Spinal cord (tissue), 10 donors: ENCODE data around the gene PCDHB9. TPM values are rescaled to one million over a fixed set of nuclear protein-coding genes. Genes with fewer than 3 reads are reported as not detected.
"Not testable (repeated sequence)": the region's sequence is repeated elsewhere in the genome, so short reads cannot be mapped to it uniquely, and the experiment has no call there.

Experiments
- DNase-seq, 6 donors: peaks; one replicate each; pipeline versions ENCODE4 v3.0.0 to v3.0.0-alpha.2; 2013 to 2015; ENCODE audit warnings: low spot score in 6 of 6, low read depth in 4 of 6
- H3K27ac ChIP-seq: one replicate; pipeline ENCODE4 v1.5.1; 2013; ENCODE audit warnings: low read depth, low read length, control low read depth
- H3K27me3 ChIP-seq: one replicate; pipeline ENCODE4 v1.6.1; 2013; ENCODE audit warnings: low read length; ENCODE audit not compliant: control insufficient read depth, insufficient read depth
- H3K36me3 ChIP-seq: one replicate; pipeline ENCODE4 v1.6.1; 2013; ENCODE audit warnings: low read length; ENCODE audit not compliant: control insufficient read depth, insufficient read depth
- H3K4me1 ChIP-seq: one replicate; pipeline ENCODE4 v1.6.1; 2013; ENCODE audit warnings: low read length; ENCODE audit not compliant: control insufficient read depth, insufficient read depth
- H3K4me3 ChIP-seq: one replicate; pipeline ENCODE4 v1.5.1; 2013; ENCODE audit warnings: low read depth, low read length, control low read depth
- H3K9me3 ChIP-seq: one replicate; pipeline ENCODE4 v1.6.1; 2013; ENCODE audit warnings: low read length; ENCODE audit not compliant: control insufficient read depth, insufficient read depth
- WGBS: methylation state at CpG from one replicate; pipeline ENCODE4 v1.1.5; 2013; ENCODE audit warnings: missing lambda C conversion rate; ENCODE audit not compliant: insufficient coverage; 5-methylcytosine and 5-hydroxymethylcytosine counted together
- polyA plus RNA-seq, 2 donors: library from polyadenylated mRNA; unstranded; fragments of 120-200 nt; gene quantifications; one replicate each; pipeline ENCODE4 v1.2.1, GENCODE V29; 2013; ENCODE audit not compliant: insufficient read length in 2 of 2
- total RNA-seq, 2 donors: library from RNA; depleted of rRNA in 1 of 2; stranded (reverse); fragments of 120-200 nt in 1 of 2; fragments of >200 nt in 1 of 2; gene quantifications; one replicate each; pipeline versions ENCODE4 v1.2.3 to v1.2.4, GENCODE V29; 2013 to 2014
- donor health status: healthy.

PCDHB9 gene
- total and polyA plus RNA-seq, 4 donors: 2.9 to 8.5 (median 5.2) TPM

GRCh38 chr5:141157901-141158300 lies 29.1 kb upstream of the PCDHB9 start:
- H3K4me1 ChIP-seq: not testable (repeated sequence)

GRCh38 chr5:141172381-141173204 lies 14.4 kb upstream of the PCDHB9 start, which contains the start of gene PCDHB7:
Gene PCDHB7 (plus strand): TSS chr5:141172644. CDS start chr5:141172836, 192 bp downstream.
- peak within 1 kb of the TSS; percentile 7 for H3K4me3 ChIP-seq
- no peak within 1 kb of the TSS for H3K27ac ChIP-seq
- H3K36me3 ChIP-seq: no peaks in the 10 kb centered on the region
- peaks cover 2% of the 10 kb centered on the region for H3K27me3 ChIP-seq
- DNase-seq: peak in 2 of 6 donors; percentile 55 to 57
- 40% methylated on average over 7 of the region's 20 CpGs for WGBS
- no peaks in the 10 kb centered on the region for H3K4me1 ChIP-seq
- no peaks in the 10 kb centered on the region for H3K9me3 ChIP-seq

More at GRCh38 chr5:141157901-141158300, 29.1 kb upstream of the PCDHB9 start:
- H3K27ac ChIP-seq, DNase-seq, H3K36me3 ChIP-seq, H3K4me3 ChIP-seq, H3K27me3 ChIP-seq, H3K9me3 ChIP-seq: not testable (repeated sequence)
- WGBS: 22% methylated on average over 17 of the region's 28 CpGs

- not testable (repeated sequence) for H3K4me3 ChIP-seq, H3K27ac ChIP-seq, DNase-seq, H3K9me3 ChIP-seq, H3K4me1 ChIP-seq, H3K36me3 ChIP-seq, H3K27me3 ChIP-seq
- 31% methylated on average over 55 of the region's 79 CpGs for WGBS
Observed at GRCh38 chr5:141174291-141175104, 12.5 kb upstream of the PCDHB9 start.

- H3K4me1 ChIP-seq: no peaks in the 10 kb centered on the region
- no CpG with 5 or more reads among the region's 1 CpG for WGBS
- no peak overlapping the region for H3K4me3 ChIP-seq
- DNase-seq: no peak
- H3K36me3 ChIP-seq: no peaks in the 10 kb centered on the region
- no peak overlapping the region for H3K27ac ChIP-seq
- peaks cover 2% of the 10 kb centered on the region for H3K27me3 ChIP-seq
- no peaks in the 10 kb centered on the region for H3K9me3 ChIP-seq
Observed at GRCh38 chr5:141175933-141176332, 11.0 kb upstream of the PCDHB9 start.

- WGBS: no CpG with 5 or more reads among the region's 18 CpGs
- H3K27me3 ChIP-seq, DNase-seq: not testable (repeated sequence)
Observed at GRCh38 chr5:141177577-141178191, 9.3 kb upstream of the PCDHB9 start, which contains the start of gene PCDHB8. Gene PCDHB8 (plus strand): TSS chr5:141177790. CDS start chr5:141178035, 245 bp downstream.

GRCh38 chr5:141179371-141179770 lies 7.6 kb upstream of the PCDHB9 start:
- not testable (repeated sequence) for H3K4me3 ChIP-seq, H3K27ac ChIP-seq, H3K9me3 ChIP-seq, H3K4me1 ChIP-seq, H3K36me3 ChIP-seq, DNase-seq, H3K27me3 ChIP-seq
- WGBS: 25% methylated on average over 13 of the region's 39 CpGs

More at GRCh38 chr5:141177577-141178191, 9.3 kb upstream of the PCDHB9 start, which contains the start of gene PCDHB8:
- H3K9me3 ChIP-seq, H3K4me1 ChIP-seq, H3K36me3 ChIP-seq, H3K4me3 ChIP-seq, H3K27ac ChIP-seq: not testable (repeated sequence)

- 19% methylated on average over 25 of the region's 32 CpGs for WGBS
- H3K4me1 ChIP-seq, DNase-seq, H3K27me3 ChIP-seq, H3K9me3 ChIP-seq, H3K27ac ChIP-seq, H3K4me3 ChIP-seq, H3K36me3 ChIP-seq: not testable (repeated sequence)
Observed at GRCh38 chr5:141179876-141180275, 7.1 kb upstream of the PCDHB9 start.

- DNase-seq: no peak
- H3K4me3 ChIP-seq: no peak overlapping the region
- 60% methylated on average over 1 of the region's 1 CpG for WGBS
- H3K27me3 ChIP-seq: no peaks in the 10 kb centered on the region
- no peaks in the 10 kb centered on the region for H3K4me1 ChIP-seq
- no peaks in the 10 kb centered on the region for H3K36me3 ChIP-seq
- no peak overlapping the region for H3K27ac ChIP-seq
- peaks cover 2% of the 10 kb centered on the region for H3K9me3 ChIP-seq
Observed at GRCh38 chr5:141180313-141180712, 6.6 kb upstream of the PCDHB9 start.

- Histone ChIP-seq H3K9me3 (peaks cover 3% of the 10 kb centered on the region), H3K4me3 (peak within 1 kb of the TSS; percentile 2), H3K27me3 (no peaks in the 10 kb centered on the region), H3K36me3 (no peaks in the 10 kb centered on the region), H3K4me1 (no peaks in the 10 kb centered on the region), H3K27ac (no peak within 1 kb of the TSS)
- DNase-seq: peak in 2 of 6 donors; percentile 64 to 67
- 10% methylated on average over 13 of the region's 13 CpGs for WGBS
Observed at GRCh38 chr5:141182248-141182647, 4.7 kb upstream of the PCDHB9 start, which contains the start of gene PCDHB16. Gene PCDHB16 (plus strand): TSS chr5:141182387. CDS start chr5:141182560, 173 bp downstream.
